ENCODE results near the gene CACNA1B. TPM values are rescaled to one million over a fixed set of nuclear protein-coding genes. Genes with fewer than 3 reads are reported as not detected.

The CACNA1B gene
- total and polyA plus RNA-seq, 2 of the 13 experiments (the other 11 are each of a cell fraction or from before 2014, with no cell fraction given): under 0.01 to 0.04 TPM

DNA sequence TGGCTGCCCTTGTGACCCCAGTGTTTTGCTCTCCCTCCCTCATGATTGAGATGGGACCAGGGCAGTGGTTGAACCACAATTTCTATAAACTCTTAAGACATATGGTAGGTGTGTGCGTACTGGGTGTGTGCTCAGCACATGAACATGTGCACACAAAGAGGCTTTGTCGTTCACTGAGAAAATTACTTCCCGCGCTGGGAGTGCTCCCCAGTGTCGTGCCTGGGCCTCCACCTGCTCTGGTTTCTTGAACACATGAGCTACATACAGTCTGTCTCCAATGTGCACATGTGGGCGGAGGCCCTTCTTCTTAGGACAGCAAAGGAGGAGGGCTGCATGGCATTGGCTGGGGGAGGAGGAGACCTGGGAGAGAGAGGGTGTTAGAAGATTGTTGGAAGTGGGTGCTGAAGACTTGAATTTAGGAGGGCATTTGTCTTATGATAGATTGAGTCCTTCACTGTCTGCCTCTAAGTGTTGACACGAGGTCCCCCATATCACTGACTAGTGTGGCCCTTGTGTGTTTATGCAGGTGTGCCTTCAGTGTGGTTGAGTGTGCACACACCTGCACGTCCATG, 170.0 kb downstream of the CACNA1B start:
- DNase-seq (ENCODE audit: low spot score): no peak
- ChIA-PET CTCF (ENCODE audit: low intra/inter-chr PET ratio, low total read pairs) (no interaction called here), POLR2A (no interaction called here)
- Histone ChIP-seq H3K27me3 (ENCODE audit: control insufficient read depth in 1 of 2, insufficient read depth in 2 of 2, low read length in 2 of 2) (peaks cover 13 to 67% of the 10 kb centered on the region in 2 experiments; a peak in 4 of 5 replicates), H3K9me3 (ENCODE audit: low read length) (no peaks in the 10 kb centered on the region), H3K27ac (ENCODE audit: extremely low read length, insufficient read depth, low read length) (no peak overlapping the region), H3K9ac (ENCODE audit: insufficient read depth, low read depth, low read length) (no peak overlapping the region), H3K36me3 (replicated peaks in 1 of 2; ENCODE audit: control insufficient read depth in 1 of 2, insufficient read depth in 2 of 2, low read length in 2 of 2) (no peaks in the 10 kb centered on the region), H3K4me2 (ENCODE audit: low read depth, low read length) (no peak overlapping the region), H3K79me2 (ENCODE audit: insufficient read depth, low read length) (no peaks in the 10 kb centered on the region), H4K20me1 (ENCODE audit: insufficient read depth, low read length) (no peaks in the 10 kb centered on the region), H2AFZ (ENCODE audit: low read length) (no peak overlapping the region), H3K4me1 (ENCODE audit: insufficient read depth, low read length) (no peaks in the 10 kb centered on the region), H3K4me3 (replicated peaks in 1 of 3; ENCODE audit: insufficient read depth in 1 of 3, low read depth in 2 of 3, low read length in 3 of 3) (no peak overlapping the region)
- in situ Hi-C loops (cut with HindIII; ENCODE audit: extremely low pct_ligation_motif_present, low pct_unique_long_range_greater_than_20kb): no loop called here
- ATAC-seq: no peak
- TF ChIP-seq SP1 (IDR thresholded peaks at IDR 0.05): no peak
- TF ChIP-seq SP1 (CRISPR knock-in tag; IDR thresholded peaks at IDR 0.05): no peak
- peak; percentile 65 for TF ChIP-seq ZNF263 (CRISPR knock-in tag; IDR thresholded peaks at IDR 0.05)
- 24% methylated on average over 6 of the region's 8 CpGs for WGBS (ENCODE audit: low lambda C conversion rate)
- no peak for FAIRE-seq
- no TSS peak for BruUV-seq (replicated peaks)
- intact Hi-C loops (cut with micrococcal nuclease; ENCODE audit: unreplicated experiment): no loop called here

DNA sequence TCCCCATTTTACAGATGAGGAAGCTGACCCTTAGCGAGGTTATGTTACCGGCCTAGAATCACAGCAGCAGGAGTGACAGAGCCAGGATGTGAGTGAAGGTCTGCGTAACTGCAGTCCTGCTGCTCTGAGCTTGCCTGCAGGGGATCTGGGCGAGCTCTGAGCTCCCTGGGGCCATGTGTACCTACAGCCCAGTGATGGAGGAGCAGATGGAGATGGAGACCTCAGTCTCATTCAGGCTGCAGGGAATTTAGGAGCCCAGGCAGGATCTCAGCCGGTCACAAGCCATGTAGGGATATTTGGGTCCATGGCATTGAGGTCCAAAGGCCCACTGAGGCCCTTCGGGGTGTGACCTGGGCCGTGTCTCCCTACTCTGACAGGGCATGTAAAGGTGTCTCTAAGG, 170.6 kb downstream of the CACNA1B start:
- Histone ChIP-seq H4K20me1 (ENCODE audit: insufficient read depth, low read length) (no peaks in the 10 kb centered on the region), H3K4me2 (ENCODE audit: low read depth, low read length) (no peak overlapping the region), H3K9me3 (ENCODE audit: low read length) (no peaks in the 10 kb centered on the region), H3K36me3 (replicated peaks in 1 of 2; ENCODE audit: control insufficient read depth in 1 of 2, insufficient read depth in 2 of 2, low read length in 2 of 2) (no peaks in the 10 kb centered on the region), H3K4me1 (ENCODE audit: insufficient read depth, low read length) (no peaks in the 10 kb centered on the region), H3K79me2 (ENCODE audit: insufficient read depth, low read length) (no peaks in the 10 kb centered on the region), H3K27ac (ENCODE audit: extremely low read length, insufficient read depth, low read length) (no peak overlapping the region), H2AFZ (ENCODE audit: low read length) (no peak overlapping the region), H3K27me3 (ENCODE audit: control insufficient read depth in 1 of 2, insufficient read depth in 2 of 2, low read length in 2 of 2) (peaks cover 15 to 69% of the 10 kb centered on the region in 2 experiments; a peak in 4 of 5 replicates), H3K4me3 (replicated peaks in 1 of 3; ENCODE audit: insufficient read depth in 1 of 3, low read depth in 2 of 3, low read length in 3 of 3) (no peak overlapping the region), H3K9ac (ENCODE audit: insufficient read depth, low read depth, low read length) (no peak overlapping the region)
- CTCF ChIA-PET (ENCODE audit: low intra/inter-chr PET ratio, low total read pairs): no interaction called here
- intact Hi-C loops (cut with micrococcal nuclease; ENCODE audit: unreplicated experiment) (no loop called here), in situ Hi-C loops (cut with HindIII; ENCODE audit: extremely low pct_ligation_motif_present, low pct_unique_long_range_greater_than_20kb) (no loop called here)
- no peak for DNase-seq (ENCODE audit: low spot score)
- BruUV-seq (replicated peaks): no TSS peak
- WGBS (ENCODE audit: low lambda C conversion rate): 0% methylated on average over 1 of the region's 7 CpGs
- ATAC-seq: no peak
- FAIRE-seq: no peak
- POLR2A ChIA-PET: no interaction called here
- TF ChIP-seq, protein P1, sequence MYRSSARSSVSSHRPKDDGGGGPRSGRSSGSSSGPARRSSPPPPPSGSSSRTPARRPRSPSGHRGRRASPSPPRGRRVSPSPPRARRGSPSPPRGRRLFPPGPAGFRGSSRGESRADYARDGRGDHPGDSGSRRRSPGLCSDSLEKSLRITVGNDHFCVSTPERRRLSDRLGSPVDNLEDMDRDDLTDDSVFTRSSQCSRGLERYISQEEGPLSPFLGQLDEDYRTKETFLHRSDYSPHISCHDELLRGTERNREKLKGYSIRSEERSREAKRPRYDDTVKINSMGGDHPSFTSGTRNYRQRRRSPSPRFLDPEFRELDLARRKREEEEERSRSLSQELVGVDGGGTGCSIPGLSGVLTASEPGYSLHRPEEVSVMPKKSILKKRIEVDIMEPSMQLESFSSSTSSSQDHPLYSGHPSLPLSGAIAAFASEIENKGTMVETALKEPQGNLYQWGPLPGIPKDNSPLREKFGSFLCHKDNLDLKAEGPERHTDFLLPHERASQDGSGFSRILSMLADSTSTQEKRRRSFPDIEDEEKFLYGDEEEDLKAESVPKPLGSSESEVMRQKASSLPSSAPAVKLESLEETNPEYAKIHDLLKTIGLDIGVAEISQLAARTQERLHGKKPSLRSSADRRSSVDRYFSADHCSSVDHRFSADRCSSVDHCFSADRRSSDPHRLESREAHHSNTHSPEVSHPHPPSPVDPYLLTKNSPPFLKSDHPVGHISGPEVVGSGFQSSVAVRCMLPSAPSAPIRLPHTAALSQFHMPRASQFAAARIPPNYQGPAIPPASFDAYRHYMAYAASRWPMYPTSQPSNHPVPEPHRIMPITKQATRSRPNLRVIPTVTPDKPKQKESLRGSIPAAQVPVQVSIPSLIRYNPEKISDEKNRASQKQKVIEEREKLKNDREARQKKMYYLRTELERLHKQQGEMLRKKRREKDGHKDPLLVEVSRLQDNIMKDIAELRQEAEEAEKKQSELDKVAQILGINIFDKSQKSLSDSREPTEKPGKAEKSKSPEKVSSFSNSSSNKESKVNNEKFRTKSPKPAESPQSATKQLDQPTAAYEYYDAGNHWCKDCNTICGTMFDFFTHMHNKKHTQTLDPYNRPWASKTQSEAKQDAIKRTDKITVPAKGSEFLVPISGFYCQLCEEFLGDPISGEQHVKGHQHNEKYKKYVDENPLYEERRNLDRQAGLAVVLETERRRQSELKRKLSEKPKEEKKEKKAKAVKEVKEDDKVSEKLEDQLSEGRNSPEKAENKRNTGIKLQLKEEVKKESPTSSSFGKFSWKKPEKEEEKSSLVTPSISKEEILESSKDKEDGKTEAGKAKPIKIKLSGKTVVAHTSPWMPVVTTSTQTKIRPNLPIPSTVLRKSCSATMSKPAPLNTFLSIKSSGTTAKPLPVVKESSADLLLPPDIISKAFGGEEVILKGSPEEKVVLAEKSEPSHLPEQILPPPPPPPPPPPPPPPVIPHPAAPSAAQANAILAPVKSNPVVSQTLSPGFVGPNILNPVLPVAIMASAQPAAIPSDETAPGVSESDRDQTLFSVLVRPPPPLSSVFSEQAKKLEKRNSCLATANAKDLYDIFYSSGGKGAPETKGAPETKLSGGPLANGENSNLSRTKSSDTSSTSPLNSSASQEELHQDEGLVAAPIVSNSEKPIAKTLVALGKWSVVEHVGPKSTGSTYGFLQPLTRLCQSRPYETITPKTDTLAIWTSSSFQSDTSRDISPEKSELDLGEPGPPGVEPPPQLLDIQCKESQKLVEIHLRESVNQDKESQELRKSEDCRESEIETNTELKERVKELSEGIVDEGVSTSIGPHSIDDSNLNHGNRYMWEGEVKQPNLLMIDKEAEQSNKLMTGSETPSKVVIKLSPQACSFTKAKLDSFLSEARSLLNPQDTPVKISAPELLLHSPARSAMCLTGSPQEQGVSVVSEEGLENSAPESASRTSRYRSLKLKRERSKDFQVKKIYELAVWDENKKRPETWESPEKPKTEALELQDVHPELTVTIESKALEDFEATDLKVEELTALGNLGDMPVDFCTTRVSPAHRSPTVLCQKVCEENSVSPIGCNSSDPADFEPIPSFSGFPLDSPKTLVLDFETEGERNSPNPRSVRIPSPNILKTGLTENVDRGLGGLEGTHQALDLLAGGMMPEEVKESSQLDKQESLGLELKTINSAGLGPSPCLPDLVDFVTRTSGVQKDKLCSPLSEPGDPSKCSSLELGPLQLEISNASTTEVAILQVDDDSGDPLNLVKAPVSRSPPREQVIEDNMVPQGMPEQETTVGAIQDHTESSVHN (CRISPR knock-in tag; IDR thresholded peaks at IDR 0.05): no peak
- TF ChIP-seq POLR2AphosphoS2 (IDR thresholded peaks at IDR 0.05; ENCODE audit: low read depth, low read length) (no peak), ZFP62 (CRISPR knock-in tag; IDR thresholded peaks at IDR 0.05) (no peak), ZNF816 (CRISPR knock-in tag; IDR thresholded peaks at IDR 0.05; ENCODE audit: borderline replicate concordance) (no peak), PTBP1 (IDR thresholded peaks at IDR 0.05; ENCODE audit: low read depth, low read length, poor library complexity, severe bottlenecking) (no peak), ZNF660 (CRISPR knock-in tag; IDR thresholded peaks at IDR 0.05; ENCODE audit: borderline replicate concordance, low read depth) (no peak)
- TF ChIP-seq, protein P2, sequence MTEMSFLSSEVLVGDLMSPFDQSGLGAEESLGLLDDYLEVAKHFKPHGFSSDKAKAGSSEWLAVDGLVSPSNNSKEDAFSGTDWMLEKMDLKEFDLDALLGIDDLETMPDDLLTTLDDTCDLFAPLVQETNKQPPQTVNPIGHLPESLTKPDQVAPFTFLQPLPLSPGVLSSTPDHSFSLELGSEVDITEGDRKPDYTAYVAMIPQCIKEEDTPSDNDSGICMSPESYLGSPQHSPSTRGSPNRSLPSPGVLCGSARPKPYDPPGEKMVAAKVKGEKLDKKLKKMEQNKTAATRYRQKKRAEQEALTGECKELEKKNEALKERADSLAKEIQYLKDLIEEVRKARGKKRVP (CRISPR knock-in tag; IDR thresholded peaks at IDR 0.05): no peak

Data from HepG2 (cell line).